CD4-positive, CD25-positive, alpha-beta regulatory T cell (primary cell): ENCODE data around the gene BCCIP. TPM values are rescaled to one million over a fixed set of nuclear protein-coding genes. Genes with fewer than 3 reads are reported as not detected.

ENCODE experiments used
- ATAC-seq, 2 donors: fragments of 150-1000 bp; cut with Tn5 transposase; one replicate each; pipeline ENCODE4 v1.10.0; 2021; ENCODE audit warnings: low read depth in 2 of 2, moderate number of reproducible peaks in 2 of 2, moderate library complexity in 1 of 2
- DNase-seq, 3 donors: peaks; one replicate each; pipeline versions ENCODE4 v3.0.0 to v3.0.0-alpha.2; 2012 to 2022; ENCODE audit warnings: mixed read lengths in 1 of 3
- H3K27ac ChIP-seq: one replicate; pipeline ENCODE4 v1.7.0; 2013; ENCODE audit warnings: mild to moderate bottlenecking, low read length; ENCODE audit not compliant: insufficient read depth, poor library complexity, severe bottlenecking
- H3K27me3 ChIP-seq: one replicate; pipeline ENCODE4 v1.7.0; 2013; ENCODE audit warnings: low read length; ENCODE audit not compliant: control insufficient read depth, insufficient read depth
- H3K36me3 ChIP-seq: one replicate; pipeline ENCODE4 v1.7.0; 2013; ENCODE audit warnings: mild to moderate bottlenecking, low read length, moderate library complexity; ENCODE audit not compliant: control insufficient read depth, insufficient read depth
- H3K4me1 ChIP-seq: 2 replicates; pipeline ENCODE4 v1.7.0; 2013; ENCODE audit warnings: mild to moderate bottlenecking, low read length; ENCODE audit not compliant: insufficient read depth, control insufficient read depth, poor library complexity, severe bottlenecking
- H3K4me3 ChIP-seq: one replicate; pipeline ENCODE4 v1.7.0; 2013; ENCODE audit warnings: low read depth, mild to moderate bottlenecking, low read length, moderate library complexity
- H3K9me3 ChIP-seq, 2 experiments: 1 replicate in 1 of 2; 2 replicates in 1 of 2; pipeline ENCODE4 v1.7.0; 2013; ENCODE audit warnings: low read length in 2 of 2, mild to moderate bottlenecking in 1 of 2, moderate library complexity in 1 of 2; ENCODE audit not compliant: control insufficient read depth in 2 of 2
- H3K27ac Mint-ChIP-seq, 3 donors: one replicate each; pipeline ENCODE4 v1.8.0; 2020 to 2022; ENCODE audit warnings: mild to moderate bottlenecking in 3 of 3, mixed read lengths in 3 of 3, moderate library complexity in 2 of 3
- H3K27me3 Mint-ChIP-seq: one replicate; pipeline ENCODE4 v1.8.0; 2022; ENCODE audit warnings: mild to moderate bottlenecking, mixed read lengths
- H3K36me3 Mint-ChIP-seq: one replicate; pipeline ENCODE4 v1.8.0; 2020; ENCODE audit warnings: mixed read lengths
- H3K4me1 Mint-ChIP-seq, 4 donors: one replicate each; pipeline ENCODE4 v1.8.0; 2020 to 2022; ENCODE audit warnings: mixed read lengths in 4 of 4, mild to moderate bottlenecking in 1 of 4
- H3K4me3 Mint-ChIP-seq, 4 donors: one replicate each; pipeline ENCODE4 v1.8.0; 2020 to 2022; ENCODE audit warnings: mild to moderate bottlenecking in 4 of 4, mixed read lengths in 4 of 4, moderate library complexity in 3 of 4
- H3K9me3 Mint-ChIP-seq, 7 donors: one replicate each; pipeline ENCODE4 v1.8.0; 2020 to 2022; ENCODE audit warnings: mixed read lengths in 7 of 7, mild to moderate bottlenecking in 3 of 7, moderate library complexity in 2 of 7
- polyA plus RNA-seq, 4 donors: library from polyadenylated mRNA; unstranded; fragments of 300-500 nt; fragmentation: Illumina TruSeq; gene quantifications; one replicate each; pipeline ENCODE4 v1.2.3, GENCODE V29; 2021
- total RNA-seq: library from RNA; stranded (reverse); gene quantifications from one replicate; pipeline ENCODE4 v1.2.3, GENCODE V29; 2022

The BCCIP gene
- total RNA-seq (34.0 TPM), polyA plus RNA-seq (10 to 100 TPM; 75.8 to 89.9 (median 79.7) TPM)

DNA sequence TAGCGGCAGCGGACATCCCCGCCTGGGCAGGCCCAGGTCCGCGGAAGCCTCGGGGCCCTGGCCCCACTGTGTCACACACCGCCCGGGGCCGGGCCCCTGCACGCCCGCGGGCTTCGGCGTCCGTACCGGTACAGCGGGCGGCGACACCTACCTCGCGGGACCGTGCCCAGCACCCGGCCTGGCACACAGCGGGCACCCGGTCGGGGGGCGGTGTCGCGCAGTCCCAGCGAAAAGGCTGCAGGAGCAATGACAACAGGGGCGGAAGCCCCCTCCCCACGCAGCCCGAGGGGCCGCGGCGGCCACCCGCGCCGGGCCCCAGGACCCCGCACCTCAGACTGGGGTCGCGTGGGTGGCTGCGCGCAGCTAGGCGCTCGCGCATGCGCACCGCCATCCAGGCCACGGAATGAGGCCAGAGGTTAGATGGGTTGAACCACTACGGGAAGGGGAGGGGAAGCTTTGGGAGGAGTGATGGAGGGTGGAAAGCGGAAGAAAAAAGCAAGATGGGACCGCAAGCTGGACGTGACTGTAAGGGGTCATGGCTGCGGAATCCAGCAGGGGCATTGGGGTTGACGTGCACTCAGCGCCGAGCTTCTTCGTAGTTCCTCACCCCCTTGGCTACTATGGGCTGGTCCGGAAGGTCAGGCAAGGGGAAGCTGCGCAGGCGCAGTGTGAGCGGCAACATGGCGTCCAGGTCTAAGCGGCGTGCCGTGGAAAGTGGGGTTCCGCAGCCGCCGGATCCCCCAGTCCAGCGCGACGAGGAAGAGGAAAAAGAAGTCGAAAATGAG, at the start of gene BCCIP, which contains the start of gene UROS:
BCCIP (plus strand) TSS at position 669 of the 785 bp plus-strand sequence; CDS start at position 681, 12 bp downstream.
UROS (minus strand) TSS at position 381 of the 785 bp plus-strand sequence. CDS start 6,759 bp downstream, outside the sequence.
- Mint-ChIP-seq H3K4me1 (peaks cover 18 to 30% (median 24%) of the 10 kb centered on the region in 4 donors), H3K27ac (peak within 1 kb of the TSS in 2 of 3 donors; percentile 14 to 51), H3K9me3 (no peaks in the 10 kb centered on the region), H3K27me3 (no peaks in the 10 kb centered on the region), H3K36me3 (peaks cover 8% of the 10 kb centered on the region), H3K4me3 (peak within 1 kb of the TSS in 3 of 4 donors; percentile 85 to 92 (median 86))
- Histone ChIP-seq H3K4me1 (peaks cover 34% of the 10 kb centered on the region), H3K4me3 (peak within 1 kb of the TSS; percentile 100), H3K27me3 (no peaks in the 10 kb centered on the region), H3K27ac (peak within 1 kb of the TSS; percentile 88), H3K36me3 (peaks cover 13% of the 10 kb centered on the region), H3K9me3 (no peaks in the 10 kb centered on the region)
- peak; percentile 85 to 88 for ATAC-seq
- DNase-seq, result peak; percentile 86 to 96 (median 94)

DNA sequence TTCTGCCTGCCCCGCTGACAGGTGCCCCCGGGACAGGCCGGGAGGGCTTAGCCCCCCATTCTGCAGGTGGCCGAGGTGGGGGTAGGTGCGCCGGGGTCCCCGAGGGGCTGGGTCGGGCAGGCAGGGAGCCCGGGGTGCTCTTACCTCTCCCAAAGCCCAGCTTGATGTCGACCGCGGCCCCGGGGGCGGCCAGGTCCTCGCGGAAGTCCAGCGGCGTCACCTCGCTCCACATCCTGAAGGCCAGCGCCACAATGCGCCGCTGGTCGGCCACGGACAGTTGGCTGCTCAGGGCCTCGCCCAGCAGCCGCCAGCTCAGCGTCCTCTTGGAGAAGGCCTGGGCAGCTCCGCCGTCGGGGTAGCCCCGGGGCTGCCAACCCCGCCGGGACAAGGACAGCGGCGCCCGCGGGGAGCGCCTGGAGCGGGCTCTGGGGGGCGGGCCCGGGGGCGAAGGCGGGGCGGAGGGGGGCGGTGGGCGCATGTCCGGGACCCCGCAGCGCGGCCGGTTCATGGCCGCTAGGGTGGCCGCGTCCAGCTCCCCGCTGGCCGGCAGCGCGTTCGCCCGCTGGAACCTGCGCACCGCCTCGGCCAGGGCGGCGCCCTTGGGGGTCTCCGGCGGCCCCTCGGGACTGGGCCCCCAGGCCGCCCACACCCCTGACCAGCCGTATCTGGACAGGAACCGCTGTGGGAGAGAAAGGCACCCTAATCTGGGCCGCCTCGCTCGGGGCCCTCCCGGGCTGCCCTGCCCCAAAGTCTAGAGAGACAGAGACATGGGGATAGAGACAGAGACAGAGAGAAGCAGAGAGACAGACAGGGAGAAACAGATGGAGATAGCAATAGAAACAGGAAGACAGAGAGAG, 49.4 kb upstream of the BCCIP start:
- Histone ChIP-seq H3K27ac (no peak overlapping the region), H3K9me3 (no peaks in the 10 kb centered on the region), H3K36me3 (no peaks in the 10 kb centered on the region), H3K27me3 (no peaks in the 10 kb centered on the region), H3K4me3 (no peak overlapping the region), H3K4me1 (no peaks in the 10 kb centered on the region)
- Mint-ChIP-seq H3K4me1 (no peaks in the 10 kb centered on the region), H3K27me3 (no peaks in the 10 kb centered on the region), H3K4me3 (no peak overlapping the region), H3K9me3 (no peaks in the 10 kb centered on the region), H3K36me3 (peaks cover 8% of the 10 kb centered on the region), H3K27ac (no peak overlapping the region)
- ATAC-seq, result no peak
- no peak for DNase-seq

- Mint-ChIP-seq H3K4me1 (no peaks in the 10 kb centered on the region), H3K4me3 (no peak overlapping the region), H3K27me3 (no peaks in the 10 kb centered on the region), H3K27ac (no peak overlapping the region), H3K36me3 (peaks cover under 1% of the 10 kb centered on the region), H3K9me3 (no peaks in the 10 kb centered on the region)
- DNase-seq (no peak), ATAC-seq (no peak)
- Histone ChIP-seq H3K4me1 (no peaks in the 10 kb centered on the region), H3K27ac (no peak overlapping the region), H3K36me3 (no peaks in the 10 kb centered on the region), H3K9me3 (no peaks in the 10 kb centered on the region), H3K4me3 (no peak overlapping the region), H3K27me3 (no peaks in the 10 kb centered on the region)
Observed at GRCh38 chr10:125774581-125775191, 48.7 kb upstream of the BCCIP start.

DNA sequence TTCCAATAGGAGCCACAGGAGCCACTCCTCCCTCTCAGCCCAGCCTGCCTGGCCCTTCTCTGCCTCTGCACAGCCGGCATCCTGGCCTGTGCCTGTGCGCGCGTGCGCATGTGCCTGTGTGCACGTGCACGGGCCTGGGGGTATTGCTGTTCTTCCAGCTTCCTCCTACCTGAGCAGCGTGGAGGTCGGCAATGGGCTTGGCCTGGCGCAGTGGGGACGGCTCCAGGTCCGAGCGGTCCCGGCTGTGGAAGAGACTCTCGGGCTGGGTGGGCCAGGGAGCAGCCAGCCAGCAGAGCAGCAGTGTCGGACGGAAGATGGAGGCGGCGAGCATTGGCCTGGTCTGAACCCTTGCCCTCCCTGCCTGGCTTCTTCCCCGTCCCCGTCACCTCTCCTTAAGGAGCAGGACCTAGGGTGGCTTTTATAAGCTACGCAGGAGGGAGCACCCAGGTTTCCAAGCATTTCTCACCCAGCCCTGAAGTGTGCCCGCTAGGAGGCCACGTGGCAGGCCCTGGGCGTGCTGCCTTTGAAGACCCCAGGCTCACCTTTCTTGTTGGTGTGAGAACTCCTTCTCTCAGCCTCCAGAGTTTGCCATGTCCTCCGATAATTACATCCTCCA, 47.7 kb upstream of the BCCIP start, which contains the start of gene MMP21:
MMP21 (minus strand) TSS at position 331 of the 616 bp plus-strand sequence; CDS start at position 331, 0 bp downstream.
- Mint-ChIP-seq H3K36me3 (no peaks in the 10 kb centered on the region), H3K4me1 (no peaks in the 10 kb centered on the region), H3K27me3 (no peaks in the 10 kb centered on the region), H3K4me3 (no peak within 1 kb of the TSS), H3K9me3 (no peaks in the 10 kb centered on the region), H3K27ac (peak within 1 kb of the TSS in 1 of 3 donors; percentile 7)
- Histone ChIP-seq H3K36me3 (no peaks in the 10 kb centered on the region), H3K27ac (no peak within 1 kb of the TSS), H3K4me3 (no peak within 1 kb of the TSS), H3K4me1 (no peaks in the 10 kb centered on the region), H3K9me3 (no peaks in the 10 kb centered on the region), H3K27me3 (no peaks in the 10 kb centered on the region)
- ATAC-seq (no peak), DNase-seq (no peak)

DNA sequence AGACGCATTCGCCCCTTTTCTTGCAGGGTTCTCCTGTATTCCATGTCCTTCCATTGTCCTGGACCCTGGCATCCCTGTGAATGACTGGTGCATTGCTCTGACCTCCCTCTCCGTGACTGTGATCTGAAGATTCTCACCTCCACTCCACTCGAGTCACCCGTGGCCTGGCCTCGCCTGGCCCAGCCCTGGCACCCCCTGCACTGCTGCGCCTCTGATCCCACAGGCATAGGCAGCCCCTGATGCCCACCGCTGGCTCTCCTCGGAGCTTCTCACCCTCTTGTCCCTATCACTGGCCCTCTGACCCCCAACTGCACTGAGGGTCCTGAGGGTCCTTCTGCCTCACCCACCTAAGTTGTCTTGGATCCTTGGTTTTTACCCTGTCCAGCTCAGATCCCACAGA, 45.5 kb upstream of the BCCIP start:
- no peak overlapping the region for H3K4me3 Mint-ChIP-seq
- H3K27ac Mint-ChIP-seq, result peak overlapping the region in 1 of 3 donors; percentile 51
- Histone ChIP-seq H3K27me3 (no peaks in the 10 kb centered on the region), H3K4me1 (no peaks in the 10 kb centered on the region), H3K27ac (no peak overlapping the region), H3K36me3 (no peaks in the 10 kb centered on the region), H3K4me3 (no peak overlapping the region), H3K9me3 (no peaks in the 10 kb centered on the region)
- no peak for DNase-seq
- no peaks in the 10 kb centered on the region for H3K36me3 Mint-ChIP-seq
- no peaks in the 10 kb centered on the region for H3K4me1 Mint-ChIP-seq
- no peak for ATAC-seq
- no peaks in the 10 kb centered on the region for H3K27me3 Mint-ChIP-seq
- H3K9me3 Mint-ChIP-seq, result no peaks in the 10 kb centered on the region

DNA sequence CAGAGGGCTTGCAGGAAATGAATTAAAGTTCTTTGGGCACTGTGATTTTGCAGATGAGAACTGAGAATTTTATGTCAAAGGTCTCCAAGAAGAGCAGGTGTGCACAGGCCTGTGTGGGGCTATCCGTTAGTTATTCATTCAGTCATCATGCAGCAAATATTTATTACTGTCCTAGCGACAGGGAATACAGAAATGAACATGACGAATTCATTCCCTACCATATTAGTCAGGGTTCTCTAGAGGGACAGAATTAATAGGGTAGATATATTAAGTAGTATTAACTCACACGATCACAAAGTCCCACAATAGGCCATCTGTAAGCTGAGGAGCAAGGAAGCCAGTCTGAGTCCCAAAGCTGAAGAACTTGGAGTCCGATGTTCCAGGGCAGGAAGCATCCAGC, 44.8 kb upstream of the BCCIP start:
- no peaks in the 10 kb centered on the region for H3K9me3 ChIP-seq
- no peaks in the 10 kb centered on the region for H3K9me3 Mint-ChIP-seq
- H3K4me3 ChIP-seq, result no peak overlapping the region
- no peak overlapping the region for H3K27ac ChIP-seq
- H3K36me3 ChIP-seq, result no peaks in the 10 kb centered on the region
- H3K27me3 ChIP-seq, result no peaks in the 10 kb centered on the region
- H3K4me3 Mint-ChIP-seq, result no peak overlapping the region
- no peaks in the 10 kb centered on the region for H3K4me1 ChIP-seq
- ATAC-seq (no peak), DNase-seq (no peak)
- no peaks in the 10 kb centered on the region for H3K36me3 Mint-ChIP-seq
- H3K4me1 Mint-ChIP-seq, result no peaks in the 10 kb centered on the region
- no peak overlapping the region for H3K27ac Mint-ChIP-seq
- no peaks in the 10 kb centered on the region for H3K27me3 Mint-ChIP-seq
